DND-41 (cell line): ENCODE results near the gene HERC4.

ENCODE experiments used
- ATAC-seq: fragments of 200-7000 bp; cut with Tn5 transposase; 3 replicates; pipeline ENCODE4 v1.9.1; 2021; ENCODE audit warnings: low read depth; ENCODE audit not compliant: insufficient read depth
- DNase-seq: peaks from one replicate; pipeline ENCODE4 v3.0.0-alpha.2; 2020
- H2AFZ ChIP-seq: 2 replicates; pipeline ENCODE4 v1.6.0; 2012; ENCODE audit warnings: low read depth, low read length
- H3K27ac ChIP-seq: 2 replicates; pipeline ENCODE4 v1.5.1; 2012; ENCODE audit warnings: low read length, inconsistent platforms
- H3K27me3 ChIP-seq: fragments of 200-600 bp; sonication (generic); 2 replicates; pipeline ENCODE4 v1.6.0; 2012; ENCODE audit warnings: low read length, mild to moderate bottlenecking, inconsistent platforms; ENCODE audit not compliant: insufficient read depth, poor library complexity
- H3K36me3 ChIP-seq: 2 replicates; pipeline ENCODE4 v1.5.1; 2012; ENCODE audit warnings: low read length, inconsistent platforms; ENCODE audit not compliant: insufficient read depth
- H3K4me1 ChIP-seq: 2 replicates; pipeline ENCODE4 v1.5.1; 2012; ENCODE audit warnings: mild to moderate bottlenecking, low read length; ENCODE audit not compliant: insufficient read depth
- H3K4me2 ChIP-seq: 2 replicates; pipeline ENCODE4 v1.6.0; 2012; ENCODE audit warnings: mild to moderate bottlenecking, moderate library complexity, low read length, inconsistent platforms; ENCODE audit not compliant: insufficient read depth
- H3K4me3 ChIP-seq, 2 experiments: fragments of 200-600 bp in 1 of 2; shearing (Covaris generic) in 1 of 2; 2 replicates each; pipeline ENCODE4 v1.5.1; 2012 to 2016; ENCODE audit warnings: inconsistent platforms in 2 of 2, low read length in 2 of 2, mild to moderate bottlenecking in 2 of 2, low read depth in 1 of 2, moderate library complexity in 1 of 2
- H3K79me2 ChIP-seq: 2 replicates; pipeline ENCODE4 v1.6.0; 2012; ENCODE audit warnings: low read length, inconsistent platforms; ENCODE audit not compliant: insufficient read depth
- H3K9ac ChIP-seq: 2 replicates; pipeline ENCODE4 v1.6.0; 2012; ENCODE audit warnings: low read depth, mild to moderate bottlenecking, inconsistent platforms, low read length, moderate library complexity
- H3K9me3 ChIP-seq: 2 replicates; pipeline ENCODE4 v1.5.1; 2012; ENCODE audit warnings: low read length, moderate library complexity, mild to moderate bottlenecking, inconsistent platforms; ENCODE audit not compliant: insufficient read depth, severe bottlenecking
- H4K20me1 ChIP-seq: 2 replicates; pipeline ENCODE4 v1.6.0; 2012; ENCODE audit warnings: low read length; ENCODE audit not compliant: insufficient read depth
- EZH2 ChIP-seq: IDR thresholded peaks from 3 replicates; pipeline ENCODE4 v1.6.1; 2012; ENCODE audit warnings: borderline replicate concordance, low read depth, mild to moderate bottlenecking, moderate library complexity, low read length, inconsistent platforms; ENCODE audit not compliant: severe bottlenecking
- TF ChIP-seq, protein P1 (sequence below): IDR thresholded peaks from 2 replicates; pipeline ENCODE4 v1.5.1; 2012; ENCODE audit warnings: borderline replicate concordance, low read length, moderate library complexity, mild to moderate bottlenecking; ENCODE audit not compliant: poor library complexity, severe bottlenecking; ENCODE audit errors: extremely low read depth

The HERC4 gene

DNA sequence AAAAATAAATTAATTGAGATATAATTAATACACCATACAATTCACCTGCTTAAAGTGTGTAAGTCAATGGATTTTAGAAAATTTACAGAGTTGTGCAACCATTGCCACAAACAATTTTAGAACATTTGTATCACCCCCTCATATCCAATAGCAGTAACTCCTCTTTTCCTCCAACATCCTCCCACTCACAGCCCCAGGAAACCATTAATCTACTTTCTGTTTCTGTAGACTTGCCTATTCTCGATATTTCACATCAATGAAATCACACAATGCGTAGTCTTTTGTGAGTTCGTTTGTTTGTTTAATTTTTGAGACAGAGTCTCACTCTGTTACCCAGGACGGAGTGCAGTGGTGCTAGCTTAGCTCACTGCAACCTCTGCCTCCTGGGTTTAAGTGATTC is 13.7 kb upstream of the HERC4 start:
- no peak for DNase-seq
- Histone ChIP-seq H3K36me3 (no peaks in the 10 kb centered on the region), H2AFZ (no peak overlapping the region), H3K9me3 (no peaks in the 10 kb centered on the region), H4K20me1 (no peaks in the 10 kb centered on the region), H3K27ac (no peak overlapping the region), H3K79me2 (no peaks in the 10 kb centered on the region), H3K4me3 (no peak overlapping the region), H3K4me1 (no peaks in the 10 kb centered on the region), H3K4me2 (no peak overlapping the region), H3K9ac (no peak overlapping the region), H3K27me3 (peaks cover 7% of the 10 kb centered on the region)
- TF ChIP-seq EZH2, result no peak
- TF ChIP-seq, protein P1, sequence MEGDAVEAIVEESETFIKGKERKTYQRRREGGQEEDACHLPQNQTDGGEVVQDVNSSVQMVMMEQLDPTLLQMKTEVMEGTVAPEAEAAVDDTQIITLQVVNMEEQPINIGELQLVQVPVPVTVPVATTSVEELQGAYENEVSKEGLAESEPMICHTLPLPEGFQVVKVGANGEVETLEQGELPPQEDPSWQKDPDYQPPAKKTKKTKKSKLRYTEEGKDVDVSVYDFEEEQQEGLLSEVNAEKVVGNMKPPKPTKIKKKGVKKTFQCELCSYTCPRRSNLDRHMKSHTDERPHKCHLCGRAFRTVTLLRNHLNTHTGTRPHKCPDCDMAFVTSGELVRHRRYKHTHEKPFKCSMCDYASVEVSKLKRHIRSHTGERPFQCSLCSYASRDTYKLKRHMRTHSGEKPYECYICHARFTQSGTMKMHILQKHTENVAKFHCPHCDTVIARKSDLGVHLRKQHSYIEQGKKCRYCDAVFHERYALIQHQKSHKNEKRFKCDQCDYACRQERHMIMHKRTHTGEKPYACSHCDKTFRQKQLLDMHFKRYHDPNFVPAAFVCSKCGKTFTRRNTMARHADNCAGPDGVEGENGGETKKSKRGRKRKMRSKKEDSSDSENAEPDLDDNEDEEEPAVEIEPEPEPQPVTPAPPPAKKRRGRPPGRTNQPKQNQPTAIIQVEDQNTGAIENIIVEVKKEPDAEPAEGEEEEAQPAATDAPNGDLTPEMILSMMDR, result no peak
- no peak for ATAC-seq

- H3K36me3 ChIP-seq, result no peaks in the 10 kb centered on the region
- peaks cover 11% of the 10 kb centered on the region for H3K27me3 ChIP-seq
- H3K9ac ChIP-seq, result no peak overlapping the region
- no peak for ATAC-seq
- H3K4me2 ChIP-seq, result no peak overlapping the region
- no peaks in the 10 kb centered on the region for H3K4me1 ChIP-seq
- no peak for DNase-seq
- no peaks in the 10 kb centered on the region for H4K20me1 ChIP-seq
- no peak overlapping the region for H3K27ac ChIP-seq
- H3K4me3 ChIP-seq, result no peak overlapping the region
- H3K79me2 ChIP-seq, result no peaks in the 10 kb centered on the region
- H2AFZ ChIP-seq, result no peak overlapping the region
- TF ChIP-seq, protein P1, result no peak
- TF ChIP-seq EZH2, result no peak
- no peaks in the 10 kb centered on the region for H3K9me3 ChIP-seq
These were observed 12.8 kb upstream of the HERC4 start for GRCh38 chr10:68087685-68088401.

GRCh38 chr10:68086910-68087684 is 12.0 kb upstream of the HERC4 start:
- Histone ChIP-seq H4K20me1 (no peaks in the 10 kb centered on the region), H3K36me3 (no peaks in the 10 kb centered on the region), H2AFZ (no peak overlapping the region), H3K27ac (no peak overlapping the region), H3K4me1 (no peaks in the 10 kb centered on the region), H3K9me3 (no peaks in the 10 kb centered on the region), H3K4me3 (no peak overlapping the region), H3K79me2 (no peaks in the 10 kb centered on the region), H3K27me3 (peaks cover 12% of the 10 kb centered on the region), H3K9ac (no peak overlapping the region), H3K4me2 (no peak overlapping the region)
- TF ChIP-seq EZH2, result no peak
- TF ChIP-seq, protein P1, result no peak
- no peak for ATAC-seq
- no peak for DNase-seq
